GM18861 (cell line): ENCODE data around the gene RPL18A.

Source experiments
- ATAC-seq: cut with Tn5 transposase; IDR thresholded peaks from one replicate; pipeline ENCODE4 v1.9.1; 2021; ENCODE audit not compliant: unreplicated experiment

RPL18A gene

GRCh38 chr19:17841810-17842662 is 17.7 kb upstream of the RPL18A start:
- no peak for ATAC-seq

DNA sequence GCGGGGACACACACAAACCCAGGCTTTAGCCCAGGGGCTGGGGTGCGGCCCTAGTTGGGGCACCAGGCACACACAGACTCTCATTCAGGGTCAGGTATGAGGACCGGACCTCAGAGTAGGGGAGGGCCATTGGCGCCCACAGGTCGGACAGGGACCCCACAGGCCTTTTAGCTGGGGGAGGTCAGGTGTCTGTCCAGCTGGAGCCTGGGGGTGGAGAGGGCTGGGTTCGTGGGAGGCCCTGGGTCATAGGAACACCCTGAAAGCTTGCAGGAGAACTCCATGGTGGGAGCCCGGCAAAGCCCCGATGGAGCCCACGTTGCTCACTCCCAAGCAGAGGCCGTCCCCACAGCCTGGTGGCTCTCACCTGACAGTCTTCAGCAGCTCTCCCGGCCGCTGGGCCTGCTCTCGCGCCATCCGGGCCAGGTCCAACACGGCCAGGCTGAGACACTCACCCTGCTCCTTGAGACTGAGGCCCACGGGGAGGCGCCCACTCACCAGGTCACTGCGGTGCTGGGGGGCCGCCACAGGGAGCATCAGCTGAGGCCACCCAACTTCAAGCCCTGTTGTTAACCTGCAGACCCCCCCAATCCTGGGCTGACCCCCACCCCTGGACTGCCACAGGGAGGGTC is 16.9 kb upstream of the RPL18A start:
- no peak for ATAC-seq

DNA sequence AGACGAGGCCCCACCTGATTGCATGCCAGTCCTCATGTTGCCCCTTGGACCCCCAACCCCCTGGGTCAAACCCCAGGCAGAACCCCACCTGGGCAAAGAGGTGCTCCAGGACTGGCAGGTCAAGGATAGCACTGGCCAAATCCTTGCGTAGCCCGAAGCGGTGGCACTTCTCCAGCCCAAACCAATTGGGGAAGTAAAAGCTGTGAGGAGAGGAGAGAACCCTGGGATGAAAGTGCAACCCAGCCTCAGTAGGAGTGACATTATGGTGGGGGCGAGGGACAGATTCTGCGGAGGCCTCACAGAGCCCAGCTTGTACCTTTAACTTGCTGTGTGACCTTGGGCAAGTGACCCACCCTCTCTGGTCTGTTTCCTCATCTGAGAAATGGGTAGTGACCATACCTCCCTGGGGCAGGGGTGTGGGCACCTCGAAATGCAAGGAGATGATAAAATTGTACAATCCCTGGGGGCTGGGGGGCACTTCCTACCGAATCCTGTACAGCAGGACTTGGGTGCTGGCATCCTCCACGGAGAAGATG is 16.4 kb upstream of the RPL18A start:
- no peak for ATAC-seq

DNA sequence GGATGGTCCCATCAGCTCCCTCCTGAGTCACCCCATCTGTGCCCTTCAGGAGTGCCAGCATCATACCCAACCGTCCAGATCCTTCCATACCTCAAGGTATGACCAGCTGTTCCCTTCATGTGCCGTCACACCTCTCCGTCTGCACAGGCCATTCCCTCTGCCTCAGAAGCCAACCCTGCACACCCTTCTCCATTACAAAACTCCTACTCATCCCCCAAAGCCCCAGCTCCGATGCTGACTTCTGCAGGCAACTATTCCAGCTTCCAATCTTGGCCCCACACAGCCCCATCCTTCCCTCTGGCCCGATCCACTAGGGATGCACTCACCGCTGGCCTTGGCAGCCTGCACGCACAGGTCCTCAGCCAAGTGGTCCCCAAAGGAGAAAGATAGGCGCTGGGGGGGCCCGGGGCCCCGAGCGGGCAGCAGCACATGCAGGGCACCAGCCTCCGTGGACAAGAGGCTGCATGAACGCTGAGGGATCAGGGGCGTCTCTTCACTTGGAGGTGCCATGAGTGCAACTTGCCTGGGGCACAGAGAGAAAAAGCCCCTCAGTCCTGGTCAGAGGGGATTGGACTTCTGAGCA is 15.7 kb upstream of the RPL18A start:
- ATAC-seq = no peak

- no peak for ATAC-seq
These were observed 13.6 kb upstream of the RPL18A start for GRCh38 chr19:17846146-17846545.

- ATAC-seq = peak; percentile 45
These were observed 12.0 kb upstream of the RPL18A start, which contains the start of gene JAK3 for GRCh38 chr19:17847538-17848366. Gene JAK3 (minus strand): TSS chr19:17847982. CDS start chr19:17844417, 3,565 bp downstream.

GRCh38 chr19:17848595-17849292 is 11.0 kb upstream of the RPL18A start:
- no peak for ATAC-seq

DNA sequence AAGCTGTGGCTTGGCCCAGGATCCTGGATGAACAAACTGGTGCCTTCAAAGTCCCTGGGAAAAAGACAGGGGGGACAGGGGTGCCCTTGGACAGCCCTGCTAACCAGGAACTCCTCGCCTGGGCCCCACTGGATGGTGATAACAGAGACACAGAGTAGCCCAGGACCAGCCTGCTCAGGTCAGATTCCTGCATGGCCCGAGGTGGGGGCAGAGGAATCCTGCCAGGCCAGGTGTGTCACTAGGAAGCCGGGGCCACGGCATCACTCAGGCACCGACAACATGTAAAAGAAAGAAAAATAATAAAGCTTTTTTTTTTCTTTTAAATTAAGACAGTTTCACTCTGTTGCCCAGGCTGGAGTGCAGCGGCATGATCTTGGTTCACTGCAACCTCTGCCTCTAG is 5.6 kb upstream of the RPL18A start:
- ATAC-seq = no peak

DNA sequence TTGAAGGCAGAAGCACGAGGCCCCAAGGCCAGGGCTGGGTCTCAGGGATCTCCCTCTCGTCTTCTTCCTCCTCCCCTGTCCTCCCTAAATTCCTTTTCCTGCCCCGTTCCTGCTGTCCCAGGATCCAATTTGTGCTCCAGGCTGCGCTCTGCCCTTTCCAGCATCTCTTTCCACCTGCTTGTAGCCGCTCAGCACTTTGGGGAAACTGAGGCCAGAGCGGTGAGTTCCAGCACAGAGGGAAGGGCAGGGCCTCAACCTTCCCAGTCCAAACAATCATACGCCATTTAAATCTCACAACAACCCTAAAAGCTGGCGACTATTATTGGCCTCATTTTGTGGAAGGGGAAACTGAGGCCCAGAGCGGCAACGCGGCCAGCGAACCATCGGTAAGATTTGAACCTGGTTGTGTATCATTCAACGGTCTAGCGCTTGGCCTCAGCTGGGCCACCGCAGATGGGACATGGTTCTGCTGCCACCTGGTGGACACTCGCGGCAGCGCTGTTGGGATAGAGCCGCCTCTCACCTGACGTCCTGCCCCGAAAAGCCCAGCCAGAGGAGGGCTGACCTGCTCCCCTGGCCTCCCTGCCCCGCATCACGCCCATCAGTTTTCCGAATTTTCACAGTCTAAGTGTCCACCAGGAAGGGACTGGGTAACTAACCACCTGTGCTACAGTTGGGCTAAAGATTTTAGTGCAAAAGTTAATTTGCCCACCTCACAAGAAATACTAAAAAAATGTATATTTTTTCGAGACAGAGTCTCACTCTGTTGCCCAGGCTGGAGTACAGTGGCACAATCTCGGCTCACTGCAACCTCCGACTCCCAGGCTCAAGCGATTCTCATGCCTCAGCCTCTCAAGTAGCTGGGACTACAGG is 4.2 kb upstream of the RPL18A start:
- no peak for ATAC-seq

- ATAC-seq = no peak
These were observed 752 bp downstream of the RPL18A start for GRCh38 chr19:17860331-17860992.

DNA sequence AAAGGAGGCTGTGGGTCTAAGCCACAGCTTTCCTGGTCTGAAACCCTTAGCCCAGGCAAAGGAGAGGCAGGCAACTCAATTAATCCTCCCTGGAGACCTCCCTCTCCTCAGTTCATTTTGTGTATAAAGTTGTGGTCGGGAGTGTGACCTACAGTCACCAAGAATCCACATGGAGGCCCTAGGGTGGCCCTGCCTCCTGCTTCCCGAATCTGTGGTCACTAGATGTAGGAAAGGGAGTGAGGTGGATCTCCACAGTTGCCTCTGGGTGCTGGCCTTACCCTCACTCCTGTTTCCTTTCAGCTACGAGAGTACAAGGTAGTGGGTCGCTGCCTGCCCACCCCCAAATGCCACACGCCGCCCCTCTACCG is 1.3 kb downstream of the RPL18A start:
- ATAC-seq = no peak

DNA sequence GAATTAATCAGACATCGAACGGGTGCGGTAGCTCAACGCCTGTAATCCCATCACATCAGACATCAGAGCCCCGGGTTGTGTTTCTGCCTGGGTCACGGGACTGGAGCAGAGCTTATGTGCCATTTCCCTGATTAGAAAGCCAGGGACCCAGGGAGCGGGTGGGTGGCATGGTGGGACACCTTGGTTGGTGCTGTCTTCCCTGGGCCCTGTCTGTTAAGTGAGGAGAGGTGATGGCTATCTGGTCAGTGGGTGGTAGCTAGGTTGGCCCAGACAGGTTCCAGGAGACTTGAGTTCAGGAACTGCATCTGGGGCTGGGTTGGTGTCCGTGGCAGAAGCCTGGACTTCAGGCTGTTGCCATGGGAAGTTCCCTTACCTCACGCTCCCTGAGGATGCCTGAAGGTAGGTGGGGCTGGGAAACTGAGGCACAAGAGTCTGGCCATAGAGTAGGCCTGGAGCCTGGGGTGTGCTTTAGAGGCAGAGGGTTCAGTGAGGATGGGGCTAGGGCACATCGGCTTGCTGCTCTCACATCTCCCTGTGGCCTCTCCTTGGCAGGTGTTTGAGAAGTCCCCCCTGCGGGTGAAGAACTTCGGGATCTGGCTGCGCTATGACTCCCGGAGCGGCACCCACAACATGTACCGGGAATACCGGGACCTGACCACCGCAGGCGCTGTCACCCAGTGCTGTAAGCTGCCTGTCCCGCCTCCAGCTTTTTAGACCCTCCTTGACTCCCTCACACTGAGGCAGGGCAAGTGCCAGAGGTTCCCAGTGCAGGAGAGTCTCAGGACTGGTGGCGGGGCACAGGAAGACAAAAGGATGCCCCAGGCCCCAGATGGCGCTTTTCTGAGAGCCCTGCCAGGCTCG is 2.1 kb downstream of the RPL18A start:
- ATAC-seq = no peak

DNA sequence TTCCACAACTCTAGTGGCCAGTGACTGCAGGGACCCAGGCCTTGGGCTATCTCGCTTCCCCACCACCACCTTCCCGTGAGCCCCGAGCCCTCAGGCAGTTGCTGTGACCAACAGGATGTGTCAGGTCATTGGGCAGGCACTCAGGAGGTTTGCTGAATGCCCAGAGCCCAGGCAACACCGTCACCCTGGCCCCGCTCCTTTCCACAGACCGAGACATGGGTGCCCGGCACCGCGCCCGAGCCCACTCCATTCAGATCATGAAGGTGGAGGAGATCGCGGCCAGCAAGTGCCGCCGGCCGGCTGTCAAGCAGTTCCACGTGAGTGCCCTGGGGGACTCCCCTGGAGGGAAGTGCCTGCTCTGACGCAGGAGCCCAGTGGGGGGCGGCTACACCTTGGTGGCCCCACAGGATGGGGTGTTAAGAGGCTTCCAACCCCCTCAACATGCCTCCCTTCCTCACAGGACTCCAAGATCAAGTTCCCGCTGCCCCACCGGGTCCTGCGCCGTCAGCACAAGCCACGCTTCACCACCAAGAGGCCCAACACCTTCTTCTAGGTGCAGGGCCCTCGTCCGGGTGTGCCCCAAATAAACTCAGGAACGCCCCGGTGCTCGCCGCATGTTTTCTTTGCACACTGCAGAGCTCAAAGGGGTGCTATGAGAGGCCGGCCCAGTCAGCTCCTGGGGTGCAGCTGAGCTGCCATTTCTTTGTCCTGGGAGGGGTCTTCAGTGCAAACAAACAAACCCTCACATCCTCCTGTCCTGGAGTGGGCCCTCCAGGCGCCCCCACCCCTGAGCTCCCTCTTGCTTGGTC is 3.2 kb downstream of the RPL18A start:
- ATAC-seq = no peak

- ATAC-seq = no peak
These were observed 3.9 kb downstream of the RPL18A start for GRCh38 chr19:17863520-17864182.

DNA sequence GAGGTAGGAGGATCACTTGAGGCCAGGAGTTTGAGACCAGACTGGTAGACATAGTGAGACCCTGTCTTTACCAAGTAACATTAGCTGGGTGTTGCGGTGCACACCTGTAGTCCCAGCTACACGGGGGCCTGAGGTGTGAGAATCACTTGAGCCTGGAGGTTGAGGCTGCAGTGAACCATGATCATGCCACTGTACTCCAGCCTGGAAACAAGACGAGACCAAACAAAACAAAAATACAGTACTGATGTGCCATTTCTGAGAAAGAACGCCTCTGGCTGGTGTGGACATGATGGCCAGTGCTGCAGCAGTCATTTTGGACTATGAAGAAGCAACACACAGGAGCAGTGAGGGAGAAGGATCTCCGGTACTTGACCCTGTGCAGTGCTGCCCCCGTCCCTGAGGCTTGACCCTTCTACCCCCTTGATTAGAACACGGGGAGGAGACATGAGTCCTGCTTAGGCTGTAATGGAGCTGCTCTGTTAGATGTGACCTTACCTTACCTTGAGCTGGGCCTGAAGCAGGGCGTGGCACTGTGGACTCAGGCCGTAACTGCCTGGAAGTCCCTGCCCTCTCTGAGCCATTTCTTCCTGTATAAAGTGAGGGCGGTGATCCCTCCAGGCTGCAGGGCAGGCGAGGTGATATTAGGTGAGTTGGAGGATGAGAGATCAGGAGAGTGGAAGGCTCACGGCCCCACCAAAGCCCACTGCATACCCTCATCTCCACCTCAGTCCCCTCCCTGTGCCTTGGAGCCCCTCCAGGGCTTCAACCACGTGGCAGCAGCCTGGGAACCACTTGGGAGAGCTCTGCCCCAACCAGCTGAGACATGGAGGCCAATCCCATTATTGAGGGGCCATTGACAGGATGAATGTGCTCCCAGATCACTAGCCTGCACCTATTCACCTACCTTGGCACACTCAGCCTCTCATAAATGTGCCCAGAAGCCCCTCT is 5.9 kb downstream of the RPL18A start:
- no peak for ATAC-seq
